AG04450 (cell line): ENCODE results near the gene FOXI1. TPM values are rescaled to one million over a fixed set of nuclear protein-coding genes. Genes with fewer than 3 reads are reported as not detected.

ENCODE experiments used
- CTCF ChIA-PET: fragments of 300-600, 350-600 bp; formaldehyde crosslinking; extraction: SDS; loops from one replicate; lab custom pipeline; 2022; ENCODE audit warnings: antibody characterized with exemption, inconsistent platforms; lab: Charles Lee
- POLR2A ChIA-PET: fragments of 350-600 bp; formaldehyde crosslinking; extraction: SDS; loops from one replicate; lab custom pipeline; 2021; ENCODE audit warnings: antibody characterized with exemption, inconsistent platforms; lab: Yijun Ruan, JAX
- DNase-seq: peaks from one replicate; pipeline ENCODE4 v3.0.0-alpha.2; 2011; ENCODE audit warnings: low read depth, low spot score
- H3K27ac ChIP-seq: one replicate; pipeline ENCODE4 v1.5.1; 2012; ENCODE audit warnings: low read depth, low read length, control low read depth
- H3K27me3 ChIP-seq: one replicate; pipeline ENCODE4 v1.6.0; 2012; ENCODE audit warnings: low read length; ENCODE audit not compliant: control insufficient read depth, insufficient read depth
- H3K4me3 ChIP-seq: 2 replicates; pipeline ENCODE4 v1.5.1; 2011; ENCODE audit warnings: mild to moderate bottlenecking, low read depth, low read length, control low read depth
- H3K9me3 ChIP-seq: 2 replicates; pipeline ENCODE4 v1.5.1; 2012; ENCODE audit warnings: low read length; ENCODE audit not compliant: control insufficient read depth, insufficient read depth
- CTCF ChIP-seq: IDR thresholded peaks from 2 replicates; pipeline ENCODE4 v1.5.1; 2011; ENCODE audit warnings: low read depth, low read length, control low read depth, inconsistent platforms
- polyA plus RNA-seq: library from polyadenylated mRNA; depleted of rRNA; stranded (reverse); fragments of >200 nt; gene quantifications from 2 replicates; pipeline ENCODE4 v1.2.3, GENCODE V29; 2011

The FOXI1 gene
- polyA plus RNA-seq, 1 experiment = not detected

- H3K27ac ChIP-seq = no peak overlapping the region
- peaks cover 6% of the 10 kb centered on the region for H3K27me3 ChIP-seq
- no peak for TF ChIP-seq CTCF
- ChIA-PET CTCF (no interaction called here), POLR2A (no interaction called here)
- no peaks in the 10 kb centered on the region for H3K9me3 ChIP-seq
- no peak for DNase-seq
- no peak overlapping the region for H3K4me3 ChIP-seq
Measured at GRCh38 chr5:170111088-170111785, 5.5 kb downstream of the FOXI1 start.

DNA sequence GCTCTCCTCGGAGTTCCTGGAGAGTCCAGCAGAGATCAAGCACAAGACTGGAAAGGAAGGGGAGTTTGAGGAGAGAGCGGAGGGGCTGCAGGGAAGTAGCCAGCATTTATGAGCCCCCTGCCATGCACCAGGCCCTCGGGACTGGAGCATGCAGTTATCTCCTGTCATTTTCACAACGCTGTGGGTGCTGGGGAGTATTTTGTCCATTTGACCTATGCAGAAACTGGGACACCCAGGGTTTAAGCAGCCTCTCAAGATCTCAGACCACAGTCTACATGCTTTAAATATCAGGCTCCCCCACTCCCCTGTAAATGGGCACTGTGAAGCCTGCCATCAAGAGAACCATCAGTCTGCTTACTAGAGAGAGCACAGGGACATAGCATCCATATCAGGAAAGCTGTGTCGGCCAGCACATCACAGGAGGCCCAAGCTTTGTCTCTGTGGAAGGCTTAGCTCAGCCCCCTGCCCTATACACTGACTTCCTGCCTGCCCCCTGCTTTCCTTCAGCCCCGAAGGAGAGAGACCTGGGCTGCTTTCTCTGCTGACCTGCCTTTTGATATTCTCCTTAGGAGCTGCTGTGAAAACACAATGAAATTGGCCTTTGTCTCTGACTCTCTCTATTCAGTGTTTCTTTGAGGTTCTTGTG, 7.3 kb downstream of the FOXI1 start:
- POLR2A ChIA-PET = no interaction called here
- DNase-seq = no peak
- CTCF ChIA-PET = no interaction called here
- no peaks in the 10 kb centered on the region for H3K9me3 ChIP-seq
- peaks cover 2% of the 10 kb centered on the region for H3K27me3 ChIP-seq
- no peak overlapping the region for H3K4me3 ChIP-seq
- no peak for TF ChIP-seq CTCF
- H3K27ac ChIP-seq = no peak overlapping the region

- POLR2A ChIA-PET = no interaction called here
- no peak overlapping the region for H3K27ac ChIP-seq
- CTCF ChIA-PET = no interaction called here
Measured at GRCh38 chr5:170113522-170113900, 7.8 kb downstream of the FOXI1 start.

DNA sequence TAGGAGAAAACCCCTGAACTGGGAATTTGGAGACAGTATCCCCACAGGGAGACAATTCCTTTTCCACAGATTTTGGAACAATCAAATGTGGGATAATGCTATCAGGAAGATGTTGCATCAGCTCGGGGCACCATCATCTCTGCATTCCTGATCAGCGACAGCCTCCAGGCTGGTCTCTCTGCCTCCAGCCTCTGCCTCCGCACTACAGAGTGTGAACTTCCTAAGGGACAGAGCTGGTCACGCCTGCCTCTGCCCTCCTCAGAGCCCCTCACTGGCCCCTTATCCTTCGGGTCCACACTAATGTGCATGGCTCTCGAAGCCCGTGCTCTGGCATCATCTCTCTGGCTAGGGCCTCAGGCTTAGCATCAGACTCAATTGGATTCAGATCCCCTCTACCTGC, 8.6 kb downstream of the FOXI1 start:
- ChIA-PET POLR2A (no interaction called here), CTCF (interaction anchor here (0.7 kb wide), 1 partner anchor 1883 kb away, joined by 3 read pairs; no protein-coding TSS in a partner anchor)
- no peak for DNase-seq
- H3K27ac ChIP-seq = no peak overlapping the region
- H3K27me3 ChIP-seq = peaks cover 2% of the 10 kb centered on the region
- H3K4me3 ChIP-seq = no peak overlapping the region
- H3K9me3 ChIP-seq = no peaks in the 10 kb centered on the region
- no peak for TF ChIP-seq CTCF

More at GRCh38 chr5:170113522-170113900, 7.8 kb downstream of the FOXI1 start:
- H3K9me3 ChIP-seq = no peaks in the 10 kb centered on the region
- peaks cover 2% of the 10 kb centered on the region for H3K27me3 ChIP-seq
- no peak for DNase-seq
- no peak for TF ChIP-seq CTCF
- H3K4me3 ChIP-seq = no peak overlapping the region

- peaks cover 2% of the 10 kb centered on the region for H3K27me3 ChIP-seq
- ChIA-PET CTCF (no interaction called here), POLR2A (no interaction called here)
- H3K27ac ChIP-seq = no peak overlapping the region
- TF ChIP-seq CTCF = no peak
- H3K9me3 ChIP-seq = no peaks in the 10 kb centered on the region
- H3K4me3 ChIP-seq = no peak overlapping the region
- no peak for DNase-seq
Measured at GRCh38 chr5:170115925-170116324, 10.2 kb downstream of the FOXI1 start.
